GM12874 (cell line): Measurements from ENCODE around the gene CNIH3.
A peak's percentile ranks its signal among the peaks of the same experiment; 100 is the strongest.

Experiments
- TF ChIP-seq, protein P1 (sequence below): IDR thresholded peaks from 2 replicates; pipeline ENCODE4 v1.5.1; 2011; ENCODE audit warnings: low read depth, mild to moderate bottlenecking, control low read depth, low read length, moderate library complexity; ENCODE audit not compliant: insufficient read depth

The CNIH3 gene

DNA sequence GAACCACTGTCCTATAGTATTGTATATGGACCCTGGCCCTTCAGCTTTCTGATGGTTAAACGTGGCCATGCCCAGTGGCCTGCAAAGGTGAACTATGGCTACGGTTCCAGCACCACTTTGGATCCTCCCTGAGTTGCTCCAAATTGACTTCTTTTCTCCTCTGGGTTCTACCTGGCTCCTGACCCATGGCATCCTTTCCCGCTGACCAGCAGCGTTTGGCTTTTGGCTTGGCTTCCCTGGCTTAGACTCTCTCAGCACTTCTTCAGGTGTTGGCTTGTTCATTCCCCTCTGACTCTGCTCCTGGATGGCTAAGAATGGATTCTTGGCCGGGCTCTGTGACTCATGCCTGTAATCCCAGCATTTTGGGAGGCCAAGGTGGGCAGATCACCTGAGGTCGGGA is 152.9 kb downstream of the CNIH3 start:
- TF ChIP-seq, protein P1, sequence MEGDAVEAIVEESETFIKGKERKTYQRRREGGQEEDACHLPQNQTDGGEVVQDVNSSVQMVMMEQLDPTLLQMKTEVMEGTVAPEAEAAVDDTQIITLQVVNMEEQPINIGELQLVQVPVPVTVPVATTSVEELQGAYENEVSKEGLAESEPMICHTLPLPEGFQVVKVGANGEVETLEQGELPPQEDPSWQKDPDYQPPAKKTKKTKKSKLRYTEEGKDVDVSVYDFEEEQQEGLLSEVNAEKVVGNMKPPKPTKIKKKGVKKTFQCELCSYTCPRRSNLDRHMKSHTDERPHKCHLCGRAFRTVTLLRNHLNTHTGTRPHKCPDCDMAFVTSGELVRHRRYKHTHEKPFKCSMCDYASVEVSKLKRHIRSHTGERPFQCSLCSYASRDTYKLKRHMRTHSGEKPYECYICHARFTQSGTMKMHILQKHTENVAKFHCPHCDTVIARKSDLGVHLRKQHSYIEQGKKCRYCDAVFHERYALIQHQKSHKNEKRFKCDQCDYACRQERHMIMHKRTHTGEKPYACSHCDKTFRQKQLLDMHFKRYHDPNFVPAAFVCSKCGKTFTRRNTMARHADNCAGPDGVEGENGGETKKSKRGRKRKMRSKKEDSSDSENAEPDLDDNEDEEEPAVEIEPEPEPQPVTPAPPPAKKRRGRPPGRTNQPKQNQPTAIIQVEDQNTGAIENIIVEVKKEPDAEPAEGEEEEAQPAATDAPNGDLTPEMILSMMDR, result no peak

DNA sequence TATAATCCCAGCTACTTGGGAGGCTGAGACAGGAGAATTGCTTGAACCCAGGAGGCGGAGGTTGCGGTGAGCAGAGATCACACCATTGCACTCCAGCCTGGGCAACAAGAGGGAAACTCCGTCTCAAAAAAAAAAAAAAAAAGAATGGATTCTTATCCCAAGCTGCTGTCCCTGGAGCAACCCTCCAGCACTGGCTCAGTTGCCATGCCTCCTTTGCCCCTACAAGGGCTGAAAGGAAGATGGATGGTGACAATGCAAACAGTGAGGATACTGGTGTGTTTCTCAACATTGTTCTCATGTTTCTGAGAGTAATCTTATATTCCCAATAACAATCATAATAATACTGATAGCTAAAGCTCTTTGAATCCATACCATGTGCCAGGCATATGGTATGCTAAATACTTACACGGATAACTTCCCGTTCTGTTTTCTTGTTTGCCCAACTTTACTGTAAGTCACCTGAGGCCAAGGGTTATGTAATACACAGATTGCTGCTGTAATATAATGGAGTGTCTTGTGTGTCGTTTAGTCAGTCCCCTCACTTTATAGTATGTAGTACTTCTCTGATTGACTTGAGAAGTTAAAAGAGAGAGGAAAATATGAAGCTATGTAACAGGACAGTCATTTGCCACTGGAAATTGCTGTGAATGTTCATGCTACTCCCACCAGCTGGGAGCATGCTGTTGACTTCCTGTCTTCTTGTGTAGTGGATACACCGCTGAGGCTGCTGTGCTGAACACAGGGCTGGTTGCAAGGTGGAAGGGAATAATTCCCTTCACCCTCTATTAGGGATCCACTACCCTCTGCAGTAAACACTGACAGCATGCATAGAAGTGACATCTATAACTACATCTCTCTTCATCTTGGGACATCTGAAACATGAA is 153.6 kb downstream of the CNIH3 start:
- TF ChIP-seq, protein P1, result no peak

DNA sequence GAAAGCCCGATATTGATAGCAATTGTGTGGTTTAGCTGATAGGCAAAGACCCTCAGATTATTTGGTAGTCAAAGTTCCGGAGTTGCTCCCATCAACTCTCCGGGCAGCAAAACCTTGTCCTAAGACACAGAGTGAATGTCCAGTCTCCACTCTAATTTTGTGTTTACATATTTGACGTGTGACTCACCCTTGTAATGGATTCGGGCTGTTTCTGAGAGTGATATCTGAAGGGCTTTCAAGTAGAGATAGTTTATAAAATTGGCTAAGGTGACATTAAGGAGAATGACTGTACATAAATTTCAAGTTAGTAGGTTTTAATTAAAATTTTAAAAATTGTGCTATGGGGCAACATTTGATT is 154.2 kb downstream of the CNIH3 start:
- TF ChIP-seq, protein P1, result no peak

DNA sequence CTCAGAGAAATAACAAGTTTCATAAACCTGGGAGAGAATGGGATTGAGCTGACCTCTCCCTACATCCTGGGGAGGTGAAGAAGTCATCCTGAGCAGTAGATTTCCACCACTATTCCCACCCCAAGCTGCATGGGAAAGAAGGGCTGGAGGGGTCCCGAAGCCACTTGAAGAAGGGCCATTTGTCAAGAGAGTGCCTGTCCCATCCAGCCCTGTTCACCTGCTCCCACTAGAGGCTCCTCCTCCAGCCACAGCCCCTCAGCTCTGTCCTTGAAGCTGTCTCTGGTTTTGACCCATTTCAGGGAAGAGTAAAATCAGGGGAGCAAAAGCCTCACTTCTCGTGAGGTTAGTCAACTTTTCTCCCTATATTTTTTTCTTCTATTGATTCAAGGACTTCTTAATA is 157.5 kb downstream of the CNIH3 start:
- TF ChIP-seq, protein P1, result no peak

DNA sequence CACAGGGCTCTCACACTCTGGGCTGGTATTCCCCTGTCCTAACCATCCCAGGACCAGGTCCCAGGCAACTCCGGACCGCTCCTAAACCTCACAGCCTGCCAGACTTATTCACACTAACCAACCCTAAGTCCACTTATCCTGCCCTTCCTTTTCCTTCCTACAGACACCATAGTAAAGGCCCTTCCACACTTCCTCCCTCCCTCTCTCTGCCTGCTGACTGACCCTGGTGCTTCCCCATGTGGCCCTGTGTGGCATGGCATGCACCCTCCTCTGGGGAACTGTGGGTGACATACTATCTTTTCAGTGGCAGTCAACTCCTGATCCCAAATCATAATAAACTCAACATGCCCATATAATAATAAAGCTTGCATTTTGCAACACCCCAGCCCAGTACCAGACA is 158.3 kb downstream of the CNIH3 start:
- TF ChIP-seq, protein P1, result peak; percentile 49

DNA sequence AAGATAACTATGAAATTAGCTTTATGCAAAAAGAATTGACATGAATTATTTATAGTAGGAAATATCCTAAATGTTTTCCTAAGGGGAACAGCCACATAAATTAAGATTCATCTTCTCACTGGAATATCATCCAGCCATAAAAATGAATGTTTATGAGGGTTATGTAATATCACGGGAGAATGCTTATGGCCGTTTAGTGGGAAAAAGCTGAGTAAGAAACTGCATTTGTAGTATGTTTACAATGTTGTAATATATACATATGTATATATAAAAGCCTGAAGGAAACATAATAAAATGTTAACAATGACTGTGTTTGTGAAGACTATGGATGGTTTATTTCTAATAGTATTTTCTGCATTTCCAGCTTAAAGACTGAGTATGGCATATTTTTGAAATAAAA is 161.1 kb downstream of the CNIH3 start:
- TF ChIP-seq, protein P1, result no peak

DNA sequence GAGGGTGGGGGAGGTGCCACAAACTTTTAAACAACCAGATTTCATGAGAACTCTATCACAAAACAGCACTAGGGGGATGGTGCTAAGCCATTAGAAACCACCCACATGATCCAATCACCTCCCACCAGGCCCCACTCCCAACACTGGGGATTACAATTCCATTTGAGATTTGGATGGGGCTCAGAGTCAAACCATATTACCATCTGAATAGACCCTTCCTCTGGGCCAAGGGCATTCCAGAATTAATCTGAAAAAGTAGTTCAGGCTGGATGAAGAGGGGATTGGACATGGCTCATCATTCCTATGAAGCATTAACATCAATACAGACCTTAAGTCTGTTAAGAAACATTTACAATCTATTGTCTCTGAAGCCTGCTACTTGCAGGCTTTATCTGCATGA is 163.4 kb downstream of the CNIH3 start:
- TF ChIP-seq, protein P1, result no peak
